ENCODE results near the gene TCN1.

DNA sequence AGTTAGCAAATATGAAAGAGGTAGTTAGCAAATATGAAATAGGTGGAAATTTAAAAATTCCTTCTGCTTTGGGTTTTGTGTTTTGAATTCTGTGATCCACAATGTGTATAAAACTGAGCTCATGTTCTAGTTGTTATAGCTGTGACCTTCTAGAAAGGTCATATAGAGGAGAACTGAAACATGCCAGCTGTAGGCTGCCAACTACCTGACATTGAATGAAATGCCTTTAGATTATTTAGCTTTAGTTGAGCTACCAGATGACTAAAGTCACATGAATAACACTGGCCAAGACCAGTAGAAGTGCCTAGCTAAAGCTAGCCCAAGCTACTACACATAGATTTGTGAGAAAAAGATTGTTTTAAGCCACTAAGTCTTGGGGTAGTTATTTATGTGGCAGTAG lies 5.8 kb upstream of the TCN1 start:
- TF ChIP-seq POLR2A (IDR thresholded peaks at IDR 0.05), result no peak
- TF ChIP-seq, protein P1, sequence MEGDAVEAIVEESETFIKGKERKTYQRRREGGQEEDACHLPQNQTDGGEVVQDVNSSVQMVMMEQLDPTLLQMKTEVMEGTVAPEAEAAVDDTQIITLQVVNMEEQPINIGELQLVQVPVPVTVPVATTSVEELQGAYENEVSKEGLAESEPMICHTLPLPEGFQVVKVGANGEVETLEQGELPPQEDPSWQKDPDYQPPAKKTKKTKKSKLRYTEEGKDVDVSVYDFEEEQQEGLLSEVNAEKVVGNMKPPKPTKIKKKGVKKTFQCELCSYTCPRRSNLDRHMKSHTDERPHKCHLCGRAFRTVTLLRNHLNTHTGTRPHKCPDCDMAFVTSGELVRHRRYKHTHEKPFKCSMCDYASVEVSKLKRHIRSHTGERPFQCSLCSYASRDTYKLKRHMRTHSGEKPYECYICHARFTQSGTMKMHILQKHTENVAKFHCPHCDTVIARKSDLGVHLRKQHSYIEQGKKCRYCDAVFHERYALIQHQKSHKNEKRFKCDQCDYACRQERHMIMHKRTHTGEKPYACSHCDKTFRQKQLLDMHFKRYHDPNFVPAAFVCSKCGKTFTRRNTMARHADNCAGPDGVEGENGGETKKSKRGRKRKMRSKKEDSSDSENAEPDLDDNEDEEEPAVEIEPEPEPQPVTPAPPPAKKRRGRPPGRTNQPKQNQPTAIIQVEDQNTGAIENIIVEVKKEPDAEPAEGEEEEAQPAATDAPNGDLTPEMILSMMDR (IDR thresholded peaks at IDR 0.05), result no peak

Measured in uterus (tissue), 2 donors.